GM06990 (cell line): ENCODE measurements around the gene PPP3CA.

Experiments used
- DNase-seq: peaks from one replicate; pipeline ENCODE4 v3.0.0-alpha.2; 2011; ENCODE audit not compliant: insufficient read length; ENCODE audit errors: extremely low read depth
- H3K27me3 ChIP-seq: replicated peaks from 2 replicates; pipeline ENCODE4 v1.6.0; 2011; ENCODE audit warnings: low read length; ENCODE audit not compliant: control insufficient read depth, insufficient read depth
- H3K36me3 ChIP-seq: 2 replicates; pipeline ENCODE4 v1.5.1; 2011; ENCODE audit warnings: low read length; ENCODE audit not compliant: control insufficient read depth, insufficient read depth
- H3K4me3 ChIP-seq: replicated peaks from 2 replicates; pipeline ENCODE4 v1.5.1; 2011; ENCODE audit warnings: low read depth, mild to moderate bottlenecking, control low read depth, low read length
- CTCF ChIP-seq: IDR thresholded peaks from 2 replicates; pipeline ENCODE4 v1.5.1; 2011; ENCODE audit warnings: low read length, control low read depth, mild to moderate bottlenecking, inconsistent platforms; ENCODE audit not compliant: insufficient read depth, poor library complexity, severe bottlenecking

Gene PPP3CA

GRCh38 chr4:101347267-101347556 is at the start of gene PPP3CA:
TSS of gene PPP3CA (minus strand) at chr4:101347526.
- Histone ChIP-seq H3K4me3 (peak within 1 kb of the TSS; percentile 86), H3K36me3 (no peaks in the 10 kb centered on the region), H3K27me3 (no peaks in the 10 kb centered on the region)
- no peak for DNase-seq
- TF ChIP-seq CTCF, result no peak

GRCh38 chr4:101393256-101393655 is 45.9 kb upstream of the PPP3CA start:
- H3K36me3 ChIP-seq, result no peaks in the 10 kb centered on the region
- DNase-seq, result no peak
- no peak overlapping the region for H3K4me3 ChIP-seq
- no peak for TF ChIP-seq CTCF
- H3K27me3 ChIP-seq, result no peaks in the 10 kb centered on the region

- Histone ChIP-seq H3K27me3 (no peaks in the 10 kb centered on the region), H3K4me3 (no peak overlapping the region), H3K36me3 (no peaks in the 10 kb centered on the region)
- no peak for DNase-seq
- peak; percentile 1 for TF ChIP-seq CTCF
Observed at GRCh38 chr4:101370663-101371210, 23.4 kb upstream of the PPP3CA start.

- Histone ChIP-seq H3K36me3 (no peaks in the 10 kb centered on the region), H3K27me3 (no peaks in the 10 kb centered on the region), H3K4me3 (no peak overlapping the region)
- no peak for TF ChIP-seq CTCF
- no peak for DNase-seq
Observed at GRCh38 chr4:101367201-101367600, 19.9 kb upstream of the PPP3CA start.

- DNase-seq, result no peak
- no peaks in the 10 kb centered on the region for H3K27me3 ChIP-seq
- TF ChIP-seq CTCF, result no peak
- no peak overlapping the region for H3K4me3 ChIP-seq
- no peaks in the 10 kb centered on the region for H3K36me3 ChIP-seq
Observed at GRCh38 chr4:101366331-101366730, 19.0 kb upstream of the PPP3CA start.

GRCh38 chr4:101357751-101358150 is 10.4 kb upstream of the PPP3CA start:
- H3K36me3 ChIP-seq, result no peaks in the 10 kb centered on the region
- TF ChIP-seq CTCF, result no peak
- H3K4me3 ChIP-seq, result no peak overlapping the region
- DNase-seq, result no peak
- no peaks in the 10 kb centered on the region for H3K27me3 ChIP-seq
